Measurements from ENCODE around the gene DIS3L. TPM values are rescaled to one million over a fixed set of nuclear protein-coding genes. Genes with fewer than 3 reads are reported as not detected.

Gene DIS3L
- total and polyA plus RNA-seq, 2 of the 13 experiments (the other 11 are each of a cell fraction or from before 2014, with no cell fraction given) = 21.0 to 50.5 TPM

GRCh38 chr15:66288093-66288492 is 5.3 kb upstream of the DIS3L start (continued):
- TF ChIP-seq IRF9 (CRISPR knock-in tag; IDR thresholded peaks at IDR 0.05; ENCODE audit: borderline replicate concordance) (no peak), ZNF563 (CRISPR knock-in tag; IDR thresholded peaks at IDR 0.05) (no peak), U2AF2 (IDR thresholded peaks at IDR 0.05; ENCODE audit: low read depth, low read length) (no peak), ZBTB49 (CRISPR knock-in tag; IDR thresholded peaks at IDR 0.05; ENCODE audit: borderline replicate concordance) (no peak), ZNF672 (CRISPR knock-in tag; IDR thresholded peaks at IDR 0.05) (no peak), TEAD2 (CRISPR knock-in tag; IDR thresholded peaks at IDR 0.05) (no peak), MEIS1 (CRISPR knock-in tag; IDR thresholded peaks at IDR 0.05; ENCODE audit: borderline replicate concordance) (no peak), MXD1 (CRISPR knock-in tag; IDR thresholded peaks at IDR 0.05) (no peak), PAWR (CRISPR knock-in tag; IDR thresholded peaks at IDR 0.05; ENCODE audit: borderline replicate concordance) (no peak), MAFK (conservative IDR thresholded peaks at IDR 0.05 in 1 of 2, IDR thresholded peaks at IDR 0.05 in 1 of 2; ENCODE audit: low read length in 2 of 2) (peak in 1 of 2 experiments; percentile 22; a peak in 2 of 4 replicates), EP300 (IDR thresholded peaks at IDR 0.05; ENCODE audit: low read depth in 2 of 2, low read length in 2 of 2) (no peak), EP300 (CRISPR knock-in tag; IDR thresholded peaks at IDR 0.05; ENCODE audit: borderline replicate concordance) (no peak), ZFAT (CRISPR knock-in tag; conservative IDR thresholded peaks at IDR 0.05) (no peak), ZNF10 (CRISPR knock-in tag; IDR thresholded peaks at IDR 0.05; ENCODE audit: borderline replicate concordance, low read depth) (no peak), LCORL (IDR thresholded peaks at IDR 0.05) (no peak), LCORL (CRISPR knock-in tag; IDR thresholded peaks at IDR 0.05) (no peak), RCOR2 (CRISPR knock-in tag; IDR thresholded peaks at IDR 0.05) (peak; percentile 72; the same call in 1 of the 2 replicates), ZNF318 (CRISPR knock-in tag; IDR thresholded peaks at IDR 0.05) (no peak), SP4 (CRISPR knock-in tag; IDR thresholded peaks at IDR 0.05) (no peak)

Measured in HepG2 (cell line).